Left cardiac atrium (tissue), 4 donors: ENCODE measurements around the gene RAD21L1. TPM values are rescaled to one million over a fixed set of nuclear protein-coding genes. Genes with fewer than 3 reads are reported as not detected.

ENCODE experiments used
- ATAC-seq, 2 donors: fragments of 200-7000 bp; cut with Tn5 transposase; one replicate each; pipeline ENCODE4 v1.9.1; 2020; ENCODE audit warnings: mild to moderate bottlenecking in 2 of 2, moderate library complexity in 2 of 2
- DNase-seq: peaks from one replicate; pipeline ENCODE4 v3.0.0-alpha.2; 2020
- intact Hi-C, 2 donors: fragments of 100-400 bp; cut with DNase I; formaldehyde crosslinking; loops; one replicate each; pipeline versions ENCODE4 v1.14.1 to v1.15.1; 2022 to 2023
- total RNA-seq, 2 donors: library from RNA; stranded (reverse); fragmentation: NEBNext Ultra II Directional; extraction: Animal tissue kit (Norgen Biotek cat#: 25700); gene quantifications; one replicate each; pipeline ENCODE4 v1.2.1, GENCODE V29; 2021
- donor health status: DM: no; HTN: yes; CAD: no.
- donor health status: DM: no; HTN: yes; CAD: no; lungs with severe emphysema.
- donor health status: DM: yes; HTN: yes; CAD: no.
- donor health status: Dilated cardiomyopathy.

RAD21L1 gene
- total RNA-seq, 2 donors from 2014 or later, result not detected

- intact Hi-C loops, result no loop called here
- ATAC-seq (no peak), DNase-seq (no peak)
These were observed 28.0 kb upstream of the RAD21L1 start for GRCh38 chr20:1197801-1198200.

- no peak for ATAC-seq
- intact Hi-C loops, result no loop called here
- DNase-seq, result no peak
These were observed 27.1 kb upstream of the RAD21L1 start for GRCh38 chr20:1198751-1199150.

GRCh38 chr20:1199212-1199873, 26.5 kb upstream of the RAD21L1 start:
- intact Hi-C loops, result no loop called here
- ATAC-seq, result no peak
- no peak for DNase-seq

GRCh38 chr20:1199964-1200363, 25.9 kb upstream of the RAD21L1 start:
- no peak for DNase-seq
- intact Hi-C loops, result loop anchor here in 1 of 2 donors (10.0 kb wide), 1 partner anchor 235 kb away; no protein-coding TSS in a partner anchor
- no peak for ATAC-seq

- no peak for ATAC-seq
These were observed 22.9 kb upstream of the RAD21L1 start, which contains the start of gene C20orf202 for GRCh38 chr20:1202762-1203504. Gene C20orf202 (plus strand): TSS chr20:1203454. CDS start chr20:1203586, 132 bp downstream.

GRCh38 chr20:1203630-1204029, 22.2 kb upstream of the RAD21L1 start:
- intact Hi-C loops, result loop anchor here in 1 of 2 donors (10.0 kb wide), 1 partner anchor 239 kb away; no protein-coding TSS in a partner anchor
- no peak for DNase-seq
- ATAC-seq, result no peak

More at GRCh38 chr20:1202762-1203504, 22.9 kb upstream of the RAD21L1 start, which contains the start of gene C20orf202:
- no peak for DNase-seq
- intact Hi-C loops, result loop anchor here in 1 of 2 donors (10.0 kb wide), 1 partner anchor 238 kb away; no protein-coding TSS in a partner anchor

GRCh38 chr20:1204113-1204512, 21.7 kb upstream of the RAD21L1 start:
- DNase-seq (no peak), ATAC-seq (peak; percentile 14 to 59)
- intact Hi-C loops, result loop anchor here in 1 of 2 donors (10.0 kb wide), 1 partner anchor 239 kb away; no protein-coding TSS in a partner anchor

GRCh38 chr20:1204576-1204975, 21.3 kb upstream of the RAD21L1 start:
- DNase-seq, result no peak
- ATAC-seq, result peak in 1 of 2 donors; percentile 42
- intact Hi-C loops, result loop anchor here in 1 of 2 donors (10.0 kb wide), 1 partner anchor 240 kb away; no protein-coding TSS in a partner anchor

- no peak for ATAC-seq
- intact Hi-C loops, result loop anchor here in 1 of 2 donors (10.0 kb wide), 1 partner anchor 241 kb away; no protein-coding TSS in a partner anchor
- DNase-seq, result no peak
These were observed 20.0 kb upstream of the RAD21L1 start for GRCh38 chr20:1205802-1206201.

GRCh38 chr20:1206366-1207148, 19.3 kb upstream of the RAD21L1 start:
- ATAC-seq (peak in 1 of 2 donors; percentile 27), DNase-seq (no peak)
- intact Hi-C loops, result loop anchor here in 1 of 2 donors (10.0 kb wide), 1 partner anchor 242 kb away; no protein-coding TSS in a partner anchor

- intact Hi-C loops, result loop anchor here in 1 of 2 donors (10.0 kb wide), 1 partner anchor 243 kb away; no protein-coding TSS in a partner anchor
- no peak for ATAC-seq
- no peak for DNase-seq
These were observed 18.5 kb upstream of the RAD21L1 start for GRCh38 chr20:1207293-1207878.

GRCh38 chr20:1209447-1210387, 16.1 kb upstream of the RAD21L1 start:
- DNase-seq (no peak), ATAC-seq (no peak)
- intact Hi-C loops, result loop anchor here (5.0 to 10.0 kb wide), 3 partner anchors 92 to 395 kb away; partner anchors contain the start of gene PSMF1 (in 1 of the 2)

- DNase-seq (no peak), ATAC-seq (no peak)
- intact Hi-C loops, result loop anchor here (5.0 to 10.0 kb wide), 2 partner anchors 93 to 396 kb away; partner anchors contain the start of gene PSMF1 (in 1 of the 2)
These were observed 15.3 kb upstream of the RAD21L1 start for GRCh38 chr20:1210501-1210900.

GRCh38 chr20:1212023-1212422, 13.8 kb upstream of the RAD21L1 start:
- intact Hi-C loops, result loop anchor here (5.0 to 10.0 kb wide), 2 partner anchors 95 to 397 kb away; partner anchors contain the start of gene PSMF1 (in 1 of the 2)
- ATAC-seq, result no peak

GRCh38 chr20:1212607-1213396, 13.0 kb upstream of the RAD21L1 start:
- ATAC-seq, result peak; percentile 82 to 92
- peak; percentile 79 for DNase-seq
- intact Hi-C loops, result loop anchor here (5.0 to 10.0 kb wide), 2 partner anchors 96 to 398 kb away; partner anchors contain the start of gene PSMF1 (in 1 of the 2)

More at GRCh38 chr20:1212023-1212422, 13.8 kb upstream of the RAD21L1 start:
- DNase-seq, result no peak

GRCh38 chr20:1214838-1215261, 11.0 kb upstream of the RAD21L1 start:
- intact Hi-C loops, result loop anchor here (5.0 to 10.0 kb wide), 2 partner anchors 98 to 400 kb away; partner anchors contain the start of gene PSMF1 (in 1 of the 2)
- DNase-seq (no peak), ATAC-seq (no peak)
